Measurements from ENCODE around the gene TCHHL1. TPM values are rescaled to one million over a fixed set of nuclear protein-coding genes. Genes with fewer than 3 reads are reported as not detected.

TCHHL1 gene
- total and polyA plus RNA-seq, 9 of the 15 experiments (the other 6 are each of a cell fraction or from before 2014, with no cell fraction given) = not detected

- TF ChIP-seq PHF8 (IDR thresholded peaks at IDR 0.05; ENCODE audit: borderline replicate concordance, low read length) (no peak), FOXM1 (IDR thresholded peaks at IDR 0.05; ENCODE audit: low read depth) (no peak), FOXM1 (CRISPR knock-in tag; IDR thresholded peaks at IDR 0.05; ENCODE audit: low read depth) (no peak), CHD1 (IDR thresholded peaks at IDR 0.05; ENCODE audit: low read length) (peak; percentile 80), TCF7 (IDR thresholded peaks at IDR 0.05; ENCODE audit: borderline replicate concordance) (no peak), TEAD1 (CRISPR knock-in tag; IDR thresholded peaks at IDR 0.05) (no peak), EHMT2 (IDR thresholded peaks at IDR 0.05) (no peak), SAFB2 (IDR thresholded peaks at IDR 0.05; ENCODE audit: borderline replicate concordance, low read depth, low read length, severe bottlenecking) (no peak), CREB3 (tag; conservative IDR thresholded peaks at IDR 0.05; ENCODE audit: low read depth) (no peak), TBP (optimal IDR thresholded peaks at IDR 0.05; ENCODE audit: low read depth, low read length) (peak; percentile 18), ZNF668 (CRISPR knock-in tag; IDR thresholded peaks at IDR 0.05) (no peak), KAT2B (IDR thresholded peaks at IDR 0.05; ENCODE audit: low read depth, low read length) (no peak), RBM25 (IDR thresholded peaks at IDR 0.05; ENCODE audit: low read depth, low read length, severe bottlenecking) (no peak), ZBTB1 (CRISPR knock-in tag; IDR thresholded peaks at IDR 0.05; ENCODE audit: borderline replicate concordance, low read depth) (no peak), ATF1 (CRISPR knock-in tag; IDR thresholded peaks at IDR 0.05) (no peak), ATF1 (tag; IDR thresholded peaks at IDR 0.05) (no peak), KAT8 (IDR thresholded peaks at IDR 0.05; ENCODE audit: low read depth) (no peak), HMBOX1 (IDR thresholded peaks at IDR 0.05) (no peak), GTF2B (IDR thresholded peaks at IDR 0.05; ENCODE audit: extremely low read depth, insufficient read length) (no peak), GATA2 (CRISPR knock-in tag; IDR thresholded peaks at IDR 0.05) (no peak), OTX1 (CRISPR knock-in tag; IDR thresholded peaks at IDR 0.05) (no peak)
Measured at GRCh38 chr1:152035539-152036266, 53.2 kb downstream of the TCHHL1 start (continued).
